Caco-2 (cell line): ENCODE measurements around the gene CHMP3. TPM values are rescaled to one million over a fixed set of nuclear protein-coding genes. Genes with fewer than 3 reads are reported as not detected.

Experiments used
- BruUV-seq: library from RNA; stranded (reverse); fragments of 400-500 nt; replicated peaks from 2 replicates; lab custom pipeline; 2021; lab: Mats Ljungman, UMichigan
- CTCF ChIA-PET: fragments of 300-600 bp; sonication (Branson Sonifier 250); formaldehyde crosslinking; loops from one replicate; lab custom pipeline; 2022; ENCODE audit warnings: antibody characterized with exemption; lab: Charles Lee
- POLR2A ChIA-PET: fragments of 300-600 bp; sonication (Branson Sonifier 250); formaldehyde crosslinking; loops from one replicate; lab custom pipeline; 2022; ENCODE audit warnings: antibody characterized with exemption; lab: Charles Lee
- DNase-seq, 2 experiments: peaks; one replicate each; pipeline versions ENCODE4 v3.0.0 to v3.0.0-alpha.2; 2020 to 2022
- H3K27me3 ChIP-seq: replicated peaks from 2 replicates; pipeline ENCODE4 v1.6.0; 2011; ENCODE audit warnings: low read length; ENCODE audit not compliant: control insufficient read depth, insufficient read depth
- H3K36me3 ChIP-seq: 2 replicates; pipeline ENCODE4 v1.5.1; 2011; ENCODE audit warnings: low read length; ENCODE audit not compliant: control insufficient read depth, insufficient read depth
- H3K4me1 ChIP-seq: fragments of 250-450 bp; sonication (Bioruptor Pico); 2 replicates; pipeline ENCODE4 v1.5.1; 2020; ENCODE audit warnings: mild to moderate bottlenecking
- H3K4me3 ChIP-seq: 2 replicates; pipeline ENCODE4 v1.5.1; 2011; ENCODE audit warnings: low read depth, mild to moderate bottlenecking, control low read depth, low read length
- H3K9me3 ChIP-seq: fragments of 250-450 bp; sonication (Bioruptor Pico); 2 replicates; pipeline ENCODE4 v1.5.1; 2020; ENCODE audit warnings: mild to moderate bottlenecking, moderate library complexity
- H3K27ac Mint-ChIP-seq: one replicate; pipeline ENCODE4 v1.8.0; 2022; ENCODE audit warnings: mixed read lengths; ENCODE audit not compliant: unreplicated experiment
- H3K27me3 Mint-ChIP-seq: one replicate; pipeline ENCODE4 v1.8.0; 2022; ENCODE audit warnings: mixed read lengths; ENCODE audit not compliant: insufficient read depth, unreplicated experiment
- H3K36me3 Mint-ChIP-seq: one replicate; pipeline ENCODE4 v1.8.0; 2022; ENCODE audit warnings: mild to moderate bottlenecking, mixed read lengths; ENCODE audit not compliant: insufficient read depth, unreplicated experiment
- H3K4me1 Mint-ChIP-seq: one replicate; pipeline ENCODE4 v1.8.0; 2022; ENCODE audit warnings: low read depth, mixed read lengths; ENCODE audit not compliant: unreplicated experiment
- H3K4me3 Mint-ChIP-seq: one replicate; pipeline ENCODE4 v1.8.0; 2022; ENCODE audit warnings: mild to moderate bottlenecking, moderate library complexity, mixed read lengths; ENCODE audit not compliant: unreplicated experiment
- H3K9me3 Mint-ChIP-seq: one replicate; pipeline ENCODE4 v1.8.0; 2022; ENCODE audit warnings: mixed read lengths; ENCODE audit not compliant: unreplicated experiment
- intact Hi-C: fragments of 100-400 bp; cut with micrococcal nuclease; formaldehyde crosslinking; loops from one replicate; pipeline ENCODE4 v1.10.0; 2022; ENCODE audit not compliant: unreplicated experiment
- total RNA-seq: library from RNA; stranded (reverse); gene quantifications from 2 replicates; pipeline ENCODE4 v1.2.3, GENCODE V29; 2022
- TF ChIP-seq, protein P1 (sequence below), 2 experiments: fragments of 200-600 bp in 1 of 2; IDR thresholded peaks; 1 replicate in 1 of 2; 2 replicates in 1 of 2; pipeline versions ENCODE4 v1.5.1 to v1.8.0; 2011 to 2022; ENCODE audit warnings: antibody characterized with exemption in 1 of 2, control low read depth in 1 of 2, inconsistent platforms in 1 of 2, low read depth in 1 of 2, low read length in 1 of 2, mild to moderate bottlenecking in 1 of 2, moderate library complexity in 1 of 2; ENCODE audit not compliant: insufficient read depth in 1 of 2, severe bottlenecking in 1 of 2, unreplicated experiment in 1 of 2

The CHMP3 gene
- total RNA-seq, 1 experiment from 2014 or later, result 93.5 TPM

DNA sequence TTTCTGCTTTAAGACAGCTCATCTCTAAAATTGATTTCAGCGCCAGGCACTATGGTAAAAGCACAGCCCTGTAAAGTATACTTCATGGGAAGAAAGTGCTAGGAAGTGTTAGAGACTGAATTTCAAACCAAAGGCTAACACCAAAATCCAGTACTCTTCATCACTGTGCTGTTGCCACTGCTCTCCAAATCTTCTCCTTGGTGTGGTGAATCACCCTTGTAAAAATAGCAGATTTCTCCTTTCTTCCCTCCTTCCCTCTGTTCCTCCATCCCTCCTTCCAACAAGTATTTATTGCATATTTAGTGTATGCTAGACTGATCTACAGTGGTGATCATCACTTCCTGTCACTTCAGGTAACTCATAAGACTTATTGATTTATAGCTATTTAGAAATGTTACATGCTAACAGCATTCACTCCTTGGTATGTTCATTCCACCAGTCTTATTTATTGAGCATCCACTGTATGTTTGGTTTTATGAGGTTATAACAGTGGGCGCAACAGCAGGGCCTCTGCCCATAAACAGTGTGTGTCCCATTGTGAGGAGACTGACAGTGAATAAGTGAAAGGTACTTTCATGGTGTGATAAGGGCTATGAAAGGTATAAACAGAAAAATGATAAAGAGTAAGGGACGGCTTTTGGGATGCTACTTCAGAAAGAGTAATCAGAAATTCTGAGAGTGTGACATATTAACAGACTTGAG is 102.0 kb downstream of the CHMP3 start:
- Histone ChIP-seq H3K4me3 (no peak overlapping the region), H3K27me3 (no peaks in the 10 kb centered on the region), H3K36me3 (peaks cover 6% of the 10 kb centered on the region), H3K4me1 (no peaks in the 10 kb centered on the region), H3K9me3 (no peaks in the 10 kb centered on the region)
- no TSS peak for BruUV-seq
- Mint-ChIP-seq H3K4me1 (no peaks in the 10 kb centered on the region), H3K9me3 (no peaks in the 10 kb centered on the region), H3K36me3 (peaks cover 53% of the 10 kb centered on the region), H3K27me3 (no peaks in the 10 kb centered on the region), H3K4me3 (no peak overlapping the region), H3K27ac (no peak overlapping the region)
- no peak for DNase-seq
- TF ChIP-seq, protein P1, sequence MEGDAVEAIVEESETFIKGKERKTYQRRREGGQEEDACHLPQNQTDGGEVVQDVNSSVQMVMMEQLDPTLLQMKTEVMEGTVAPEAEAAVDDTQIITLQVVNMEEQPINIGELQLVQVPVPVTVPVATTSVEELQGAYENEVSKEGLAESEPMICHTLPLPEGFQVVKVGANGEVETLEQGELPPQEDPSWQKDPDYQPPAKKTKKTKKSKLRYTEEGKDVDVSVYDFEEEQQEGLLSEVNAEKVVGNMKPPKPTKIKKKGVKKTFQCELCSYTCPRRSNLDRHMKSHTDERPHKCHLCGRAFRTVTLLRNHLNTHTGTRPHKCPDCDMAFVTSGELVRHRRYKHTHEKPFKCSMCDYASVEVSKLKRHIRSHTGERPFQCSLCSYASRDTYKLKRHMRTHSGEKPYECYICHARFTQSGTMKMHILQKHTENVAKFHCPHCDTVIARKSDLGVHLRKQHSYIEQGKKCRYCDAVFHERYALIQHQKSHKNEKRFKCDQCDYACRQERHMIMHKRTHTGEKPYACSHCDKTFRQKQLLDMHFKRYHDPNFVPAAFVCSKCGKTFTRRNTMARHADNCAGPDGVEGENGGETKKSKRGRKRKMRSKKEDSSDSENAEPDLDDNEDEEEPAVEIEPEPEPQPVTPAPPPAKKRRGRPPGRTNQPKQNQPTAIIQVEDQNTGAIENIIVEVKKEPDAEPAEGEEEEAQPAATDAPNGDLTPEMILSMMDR (IDR thresholded peaks at IDR 0.05; ENCODE audit: insufficient read depth in 1 of 2, low read depth in 1 of 2, low read length in 1 of 2, severe bottlenecking in 1 of 2, unreplicated experiment in 1 of 2), result no peak
- ChIA-PET POLR2A (no interaction called here), CTCF (no interaction called here)
- intact Hi-C loops, result no loop called here

DNA sequence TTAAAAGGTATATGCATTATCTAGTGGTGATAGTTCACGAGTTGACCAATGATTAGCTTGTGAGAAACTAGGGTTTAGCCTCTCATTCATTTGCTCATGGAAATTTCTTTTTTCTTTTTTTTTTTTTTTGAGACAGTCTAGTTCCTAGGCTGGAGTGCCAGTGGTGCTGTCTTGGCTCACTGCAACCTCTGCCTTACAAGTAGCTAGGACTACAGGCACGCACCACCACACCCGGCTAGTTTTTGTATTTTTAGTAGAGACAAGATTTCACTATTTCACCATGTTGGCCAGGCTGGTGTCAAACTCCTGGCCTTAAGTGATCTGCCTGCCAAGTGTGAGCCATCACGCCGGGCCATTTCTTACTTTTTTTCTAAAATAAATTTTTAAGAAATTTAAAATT is 108.1 kb downstream of the CHMP3 start:
- Histone ChIP-seq H3K36me3 (peaks cover 2% of the 10 kb centered on the region), H3K27me3 (no peaks in the 10 kb centered on the region), H3K9me3 (no peaks in the 10 kb centered on the region), H3K4me1 (no peaks in the 10 kb centered on the region), H3K4me3 (no peak overlapping the region)
- POLR2A ChIA-PET, result interaction anchor here (1.1 kb wide), 1 partner anchor 14 kb away, joined by 4 read pairs; the partner anchor contains the start of gene KDM3A
- Mint-ChIP-seq H3K4me3 (no peak overlapping the region), H3K27ac (no peak overlapping the region), H3K27me3 (no peaks in the 10 kb centered on the region), H3K36me3 (peaks cover 41% of the 10 kb centered on the region), H3K9me3 (no peaks in the 10 kb centered on the region), H3K4me1 (no peaks in the 10 kb centered on the region)
- intact Hi-C loops, result no loop called here
- DNase-seq, result no peak
- CTCF ChIA-PET, result interaction anchor here (1.1 kb wide), 1 partner anchor 59 kb away, joined by 4 read pairs; no protein-coding TSS in a partner anchor
- TF ChIP-seq, protein P1 (IDR thresholded peaks at IDR 0.05; ENCODE audit: insufficient read depth in 1 of 2, low read depth in 1 of 2, low read length in 1 of 2, severe bottlenecking in 1 of 2, unreplicated experiment in 1 of 2), result no peak
- no TSS peak for BruUV-seq

DNA sequence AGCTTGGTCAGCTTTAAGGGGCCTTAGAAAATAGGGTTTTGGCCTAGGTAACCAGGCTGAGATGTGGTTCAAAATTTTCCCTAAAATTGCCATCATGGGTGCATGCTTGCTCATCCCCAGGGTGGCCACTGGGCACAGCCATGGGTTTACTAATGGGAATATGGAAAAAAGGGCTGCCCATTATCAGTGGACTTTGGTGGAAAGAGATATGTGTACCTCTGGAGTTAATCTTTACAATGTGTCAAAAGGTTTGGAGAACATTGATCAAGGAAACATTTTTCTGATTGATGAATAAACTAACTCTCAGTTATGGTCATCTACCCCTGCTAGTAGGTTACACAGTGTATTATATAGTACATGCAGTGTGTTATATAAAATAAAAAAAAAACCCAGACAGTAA is 109.0 kb downstream of the CHMP3 start:
- Mint-ChIP-seq H3K27me3 (no peaks in the 10 kb centered on the region), H3K4me3 (no peak overlapping the region), H3K36me3 (peaks cover 49% of the 10 kb centered on the region), H3K9me3 (no peaks in the 10 kb centered on the region), H3K27ac (no peak overlapping the region), H3K4me1 (no peaks in the 10 kb centered on the region)
- TF ChIP-seq, protein P1 (IDR thresholded peaks at IDR 0.05; ENCODE audit: insufficient read depth in 1 of 2, low read depth in 1 of 2, low read length in 1 of 2, severe bottlenecking in 1 of 2, unreplicated experiment in 1 of 2), result no peak
- Histone ChIP-seq H3K4me3 (no peak overlapping the region), H3K36me3 (peaks cover 2% of the 10 kb centered on the region), H3K9me3 (no peaks in the 10 kb centered on the region), H3K27me3 (no peaks in the 10 kb centered on the region), H3K4me1 (no peaks in the 10 kb centered on the region)
- BruUV-seq, result no TSS peak
- intact Hi-C loops, result no loop called here
- POLR2A ChIA-PET, result no interaction called here
- no peak for DNase-seq
- CTCF ChIA-PET, result interaction anchor here (1.1 kb wide), 1 partner anchor 58 kb away, joined by 4 read pairs; no protein-coding TSS in a partner anchor
